H9 (cell line): ENCODE measurements around the gene COX17. TPM values are rescaled to one million over a fixed set of nuclear protein-coding genes. Genes with fewer than 3 reads are reported as not detected.

Experiments used
- DNase-seq: peaks from one replicate; pipeline ENCODE4 v3.0.0-alpha.2; 2017
- H2AFZ ChIP-seq: one replicate; pipeline ENCODE4 v1.6.1; 2013; ENCODE audit warnings: mild to moderate bottlenecking, low read length, control low read depth, moderate library complexity
- H2AK5ac ChIP-seq: 2 replicates; pipeline ENCODE4 v1.6.1; 2013; ENCODE audit warnings: low read length, control low read depth, mixed read lengths; ENCODE audit not compliant: insufficient read length
- H2BK120ac ChIP-seq: one replicate; pipeline ENCODE4 v1.6.1; 2013; ENCODE audit warnings: low read depth, mild to moderate bottlenecking, low read length, control low read depth, inconsistent platforms; ENCODE audit not compliant: poor library complexity, severe bottlenecking
- H2BK12ac ChIP-seq: 2 replicates; pipeline ENCODE4 v1.6.1; 2013; ENCODE audit warnings: low read length, control low read depth, mixed read lengths, low read depth; ENCODE audit not compliant: insufficient read length
- H2BK15ac ChIP-seq: 2 replicates; pipeline ENCODE4 v1.6.1; 2013; ENCODE audit warnings: low read depth, low read length, control low read depth
- H2BK20ac ChIP-seq: one replicate; pipeline ENCODE4 v1.6.1; 2013; ENCODE audit warnings: low read depth, mild to moderate bottlenecking, low read length, control low read depth, inconsistent platforms; ENCODE audit not compliant: poor library complexity, severe bottlenecking
- H2BK5ac ChIP-seq: 2 replicates; pipeline ENCODE4 v1.6.1; 2013; ENCODE audit warnings: low read length, control low read depth, mixed read lengths; ENCODE audit not compliant: insufficient read length
- H3K14ac ChIP-seq: 2 replicates; pipeline ENCODE4 v1.6.1; 2013; ENCODE audit warnings: low read length, control low read depth; ENCODE audit not compliant: insufficient read depth
- H3K18ac ChIP-seq: 2 replicates; pipeline ENCODE4 v1.6.1; 2013; ENCODE audit warnings: low read depth, mild to moderate bottlenecking, mixed read lengths, low read length, control low read depth; ENCODE audit not compliant: insufficient read length
- H3K23ac ChIP-seq: 2 replicates; pipeline ENCODE4 v1.6.1; 2013; ENCODE audit warnings: low read length, control low read depth, mixed read lengths, low read depth; ENCODE audit not compliant: insufficient read length
- H3K23me2 ChIP-seq: 2 replicates; pipeline ENCODE4 v1.6.1; 2013; ENCODE audit warnings: low read depth, mild to moderate bottlenecking, mixed read lengths, low read length, control low read depth; ENCODE audit not compliant: insufficient read length, poor library complexity, severe bottlenecking
- H3K27ac ChIP-seq: 2 replicates; pipeline ENCODE4 v1.5.1; 2013; ENCODE audit warnings: low read length, control low read depth, mixed read lengths, low read depth; ENCODE audit not compliant: insufficient read length
- H3K27me3 ChIP-seq: 2 replicates; pipeline ENCODE4 v1.6.1; 2013; ENCODE audit warnings: low read length, control low read depth, inconsistent platforms; ENCODE audit not compliant: insufficient read depth
- H3K4ac ChIP-seq: 2 replicates; pipeline ENCODE4 v1.6.1; 2013; ENCODE audit warnings: low read depth, mild to moderate bottlenecking, control low read depth, inconsistent platforms, low read length, moderate library complexity
- H3K4me1 ChIP-seq: 2 replicates; pipeline ENCODE4 v1.6.1; 2013; ENCODE audit warnings: low read length, control low read depth, inconsistent platforms; ENCODE audit not compliant: insufficient read depth
- H3K4me2 ChIP-seq: 2 replicates; pipeline ENCODE4 v1.6.1; 2013; ENCODE audit warnings: low read length, control low read depth, mixed read lengths; ENCODE audit not compliant: insufficient read length, insufficient read depth
- H3K56ac ChIP-seq: 2 replicates; pipeline ENCODE4 v1.6.1; 2013; ENCODE audit warnings: low read depth, mild to moderate bottlenecking, mixed read lengths, low read length, control low read depth; ENCODE audit not compliant: insufficient read length
- H3K79me1 ChIP-seq: 2 replicates; pipeline ENCODE4 v1.6.1; 2013; ENCODE audit warnings: low read depth, mild to moderate bottlenecking, moderate library complexity, low read length, control low read depth, inconsistent platforms; ENCODE audit not compliant: insufficient read depth, poor library complexity, severe bottlenecking
- H3K79me2 ChIP-seq: 2 replicates; pipeline ENCODE4 v1.6.1; 2013; ENCODE audit warnings: low read length, control low read depth, inconsistent platforms; ENCODE audit not compliant: insufficient read depth
- H3K9ac ChIP-seq: 2 replicates; pipeline ENCODE4 v1.6.1; 2013; ENCODE audit warnings: low read length, control low read depth, mixed read lengths; ENCODE audit not compliant: insufficient read length; ENCODE audit errors: extremely low read depth
- H3K9me3 ChIP-seq: one replicate; pipeline ENCODE4 v1.6.1; 2013; ENCODE audit warnings: low read depth, low read length, inconsistent platforms; ENCODE audit not compliant: control insufficient read depth
- H3T11ph ChIP-seq: one replicate; pipeline ENCODE4 v1.6.1; 2013; ENCODE audit warnings: mild to moderate bottlenecking, low read length, control low read depth, inconsistent platforms
- H4K20me1 ChIP-seq: one replicate; pipeline ENCODE4 v1.6.1; 2013; ENCODE audit not compliant: control insufficient read depth, insufficient read length, insufficient read depth
- H4K5ac ChIP-seq: 2 replicates; pipeline ENCODE4 v1.6.1; 2013; ENCODE audit warnings: low read depth, mild to moderate bottlenecking, mixed read lengths, low read length, control low read depth; ENCODE audit not compliant: insufficient read length
- H4K8ac ChIP-seq: replicated peaks from 2 replicates; pipeline ENCODE4 v1.6.1; 2013; ENCODE audit warnings: low read length, control low read depth, mixed read lengths, low read depth; ENCODE audit not compliant: insufficient read length
- H4K91ac ChIP-seq: 2 replicates; pipeline ENCODE4 v1.6.1; 2013; ENCODE audit warnings: low read depth, mild to moderate bottlenecking, moderate library complexity, mixed read lengths, low read length, control low read depth; ENCODE audit not compliant: insufficient read length
- H3K27ac Mint-ChIP-seq, 3 experiments: 2 replicates in 2 of 3; 3 replicates in 1 of 3; pipeline ENCODE4 v1.8.0; 2020 to 2021; ENCODE audit warnings: mixed read lengths in 3 of 3, mild to moderate bottlenecking in 1 of 3, moderate library complexity in 1 of 3
- H3K27me3 Mint-ChIP-seq: 2 replicates; pipeline ENCODE4 v1.8.0; 2021; ENCODE audit warnings: low read depth, mild to moderate bottlenecking, moderate library complexity, mixed read lengths
- H3K36me3 Mint-ChIP-seq, 3 experiments: 2 replicates in 2 of 3; 3 replicates in 1 of 3; pipeline ENCODE4 v1.8.0; 2020 to 2021; ENCODE audit warnings: low read depth in 3 of 3, mixed read lengths in 3 of 3; ENCODE audit not compliant: insufficient read depth in 1 of 3
- H3K4me1 Mint-ChIP-seq, 2 experiments: 2 replicates each; pipeline ENCODE4 v1.8.0; 2020; ENCODE audit warnings: mixed read lengths in 2 of 2
- H3K4me3 Mint-ChIP-seq, 2 experiments: 2 replicates in 1 of 2; 3 replicates in 1 of 2; pipeline ENCODE4 v1.8.0; 2020 to 2021; ENCODE audit warnings: mild to moderate bottlenecking in 2 of 2, mixed read lengths in 2 of 2, moderate library complexity in 1 of 2
- H3K9me3 Mint-ChIP-seq, 2 experiments: 2 replicates in 1 of 2; 3 replicates in 1 of 2; pipeline ENCODE4 v1.8.0; 2020; ENCODE audit warnings: mild to moderate bottlenecking in 2 of 2, mixed read lengths in 2 of 2, moderate library complexity in 1 of 2
- CTCF ChIP-seq: fragments of 200-600 bp; sonication (generic); conservative IDR thresholded peaks from 3 replicates; pipeline ENCODE4 v1.8.0; 2021; ENCODE audit warnings: antibody characterized with exemption, mild to moderate bottlenecking
- WGBS: extraction: QIAGEN DNeasy Blood & Tissue Kit; methylation state at CpG from one replicate; pipeline ENCODE4 v1.1.7; 2013; ENCODE audit warnings: missing lambda C conversion rate, low lambda C conversion rate, mixed read lengths; ENCODE audit not compliant: insufficient read length; ENCODE audit errors: extremely low coverage; 5-methylcytosine and 5-hydroxymethylcytosine counted together
- total RNA-seq: library from RNA; stranded (reverse); gene quantifications from 2 replicates; pipeline ENCODE4 v1.2.1, GENCODE V29; 2021

Gene COX17
- total RNA-seq, 1 experiment from 2014 or later = 47.0 TPM

GRCh38 chr3:119647171-119647570 is 30.0 kb downstream of the COX17 start:
- no peak overlapping the region for H2AFZ ChIP-seq
- H4K91ac ChIP-seq = no peak overlapping the region
- H3K56ac ChIP-seq = no peak overlapping the region
- WGBS = no CpG with 5 or more reads among the region's 2 CpGs
- H4K5ac ChIP-seq = no peak overlapping the region
- H3K4me2 ChIP-seq = no peak overlapping the region
- no peak overlapping the region for H2AK5ac ChIP-seq
- Mint-ChIP-seq H3K4me1 (peaks cover 19 to 27% of the 10 kb centered on the region in 2 experiments), H3K9me3 (no peaks in the 10 kb centered on the region), H3K4me3 (no peak overlapping the region), H3K27ac (no peak overlapping the region), H3K27me3 (no peaks in the 10 kb centered on the region), H3K36me3 (no peaks in the 10 kb centered on the region; a peak in 1 of 7 replicates)
- no peak overlapping the region for H2BK5ac ChIP-seq
- no peaks in the 10 kb centered on the region for H4K20me1 ChIP-seq
- no peak overlapping the region for H2BK15ac ChIP-seq
- no peak overlapping the region for H3K27ac ChIP-seq
- H3K4ac ChIP-seq = no peak overlapping the region
- no peaks in the 10 kb centered on the region for H3K23me2 ChIP-seq
- no peaks in the 10 kb centered on the region for H3K27me3 ChIP-seq
- no peaks in the 10 kb centered on the region; the same call in 1 of the 2 replicates for H3K4me1 ChIP-seq
- no peak overlapping the region for H3T11ph ChIP-seq
- no peak overlapping the region for H4K8ac ChIP-seq
- no peak overlapping the region for H3K23ac ChIP-seq
- H3K79me1 ChIP-seq = no peaks in the 10 kb centered on the region
- no peak for DNase-seq
- H2BK12ac ChIP-seq = no peak overlapping the region
- H2BK20ac ChIP-seq = no peak overlapping the region
- H2BK120ac ChIP-seq = no peak overlapping the region
- no peak overlapping the region for H3K9ac ChIP-seq
- H3K18ac ChIP-seq = no peak overlapping the region
- no peak for TF ChIP-seq CTCF
- no peaks in the 10 kb centered on the region for H3K79me2 ChIP-seq
- no peak overlapping the region for H3K14ac ChIP-seq
- H3K9me3 ChIP-seq = no peaks in the 10 kb centered on the region
